Activated T-cell treated with anti-CD3 and anti-CD28 coated beads, Interleukin-2, amount 50 U/mL, for 24 hours (primary cell): Measurements from ENCODE around the gene CLEC6A.

Source experiments
- DNase-seq: peaks from one replicate; pipeline ENCODE4 v3.0.0-alpha.2; 2020
- H3K27ac Mint-ChIP-seq: 2 replicates; pipeline ENCODE4 v1.8.0; 2020; ENCODE audit warnings: mild to moderate bottlenecking, mixed read lengths
- H3K27me3 Mint-ChIP-seq: 2 replicates; pipeline ENCODE4 v1.8.0; 2020; ENCODE audit warnings: mixed read lengths
- H3K36me3 Mint-ChIP-seq: 2 replicates; pipeline ENCODE4 v1.8.0; 2020; ENCODE audit warnings: low read depth, mixed read lengths
- H3K4me1 Mint-ChIP-seq: 2 replicates; pipeline ENCODE4 v1.8.0; 2020; ENCODE audit warnings: low read depth, mixed read lengths
- H3K4me3 Mint-ChIP-seq: 2 replicates; pipeline ENCODE4 v1.8.0; 2020; ENCODE audit warnings: mild to moderate bottlenecking, moderate library complexity, mixed read lengths
- H3K9me3 Mint-ChIP-seq: 2 replicates; pipeline ENCODE4 v1.8.0; 2020; ENCODE audit warnings: mixed read lengths

The CLEC6A gene

GRCh38 chr12:8513256-8513655 is 57.5 kb downstream of the CLEC6A start, which contains the start of gene CLEC4D:
Gene CLEC4D, plus strand, starts transcription at chr12:8513503. Its CDS starts 230 bp downstream, at chr12:8513733.
- H3K27ac Mint-ChIP-seq = no peak within 1 kb of the TSS
- H3K9me3 Mint-ChIP-seq = no peaks in the 10 kb centered on the region
- peaks cover 3% of the 10 kb centered on the region for H3K4me1 Mint-ChIP-seq
- H3K36me3 Mint-ChIP-seq = no peaks in the 10 kb centered on the region
- DNase-seq = no peak
- peaks cover 33% of the 10 kb centered on the region for H3K27me3 Mint-ChIP-seq
- H3K4me3 Mint-ChIP-seq = no peak within 1 kb of the TSS

- H3K4me1 Mint-ChIP-seq = peaks cover 3% of the 10 kb centered on the region
- peaks cover 46% of the 10 kb centered on the region for H3K27me3 Mint-ChIP-seq
- no peak overlapping the region for H3K4me3 Mint-ChIP-seq
- H3K36me3 Mint-ChIP-seq = no peaks in the 10 kb centered on the region
- no peak overlapping the region for H3K27ac Mint-ChIP-seq
- no peaks in the 10 kb centered on the region for H3K9me3 Mint-ChIP-seq
- no peak for DNase-seq
Measured at GRCh38 chr12:8517971-8518370, 62.2 kb downstream of the CLEC6A start.

GRCh38 chr12:8519171-8519570 is 63.4 kb downstream of the CLEC6A start:
- Mint-ChIP-seq H3K27ac (no peak overlapping the region), H3K36me3 (no peaks in the 10 kb centered on the region), H3K4me3 (no peak overlapping the region), H3K27me3 (peaks cover 50% of the 10 kb centered on the region), H3K9me3 (peaks cover under 1% of the 10 kb centered on the region), H3K4me1 (no peaks in the 10 kb centered on the region)
- DNase-seq = no peak

GRCh38 chr12:8527250-8528130 is 71.7 kb downstream of the CLEC6A start:
- no peak for DNase-seq

More at GRCh38 chr12:8527250-8528130, 71.7 kb downstream of the CLEC6A start:
- Mint-ChIP-seq H3K4me3 (no peak overlapping the region), H3K27me3 (peaks cover 52% of the 10 kb centered on the region), H3K9me3 (peaks cover 15% of the 10 kb centered on the region), H3K4me1 (no peaks in the 10 kb centered on the region), H3K27ac (no peak overlapping the region), H3K36me3 (no peaks in the 10 kb centered on the region)
